BJ (cell line): ENCODE data around the gene SUGP2. TPM values are rescaled to one million over a fixed set of nuclear protein-coding genes. Genes with fewer than 3 reads are reported as not detected.
"Not testable (repeated sequence)": the region's sequence is repeated elsewhere in the genome, so short reads cannot be mapped to it uniquely, and the experiment has no call there.

Experiments used
- CTCF ChIA-PET: fragments of 350-600 bp; formaldehyde crosslinking; extraction: SDS; loops from one replicate; lab custom pipeline; 2021; ENCODE audit warnings: antibody characterized with exemption, inconsistent platforms; lab: Yijun Ruan, JAX
- POLR2A ChIA-PET: fragments of 300-600 bp; sonication (Branson Sonifier 250); formaldehyde crosslinking; extraction: SDS; loops from one replicate; lab custom pipeline; 2021; ENCODE audit warnings: antibody characterized with exemption; lab: Charles Lee
- DNase-seq: peaks from one replicate; pipeline ENCODE4 v3.0.0-alpha.2; 2011; ENCODE audit warnings: low read depth
- H3K27me3 ChIP-seq: 2 replicates; pipeline ENCODE4 v1.6.0; 2011; ENCODE audit warnings: low read length; ENCODE audit not compliant: control insufficient read depth, insufficient read depth
- H3K36me3 ChIP-seq: 2 replicates; pipeline ENCODE4 v1.5.1; 2011; ENCODE audit warnings: low read length; ENCODE audit not compliant: control insufficient read depth, insufficient read depth
- H3K4me3 ChIP-seq: 2 replicates; pipeline ENCODE4 v1.5.1; 2011; ENCODE audit warnings: low read depth, mild to moderate bottlenecking, control low read depth, low read length
- polyA plus RNA-seq: library from polyadenylated mRNA; depleted of rRNA; stranded (reverse); fragments of >200 nt; gene quantifications from 2 replicates; pipeline ENCODE4 v1.2.3, GENCODE V29; 2011
- TF ChIP-seq, protein P1 (sequence below): IDR thresholded peaks from 2 replicates; pipeline ENCODE4 v1.5.1; 2011; ENCODE audit warnings: low read depth, mild to moderate bottlenecking, control low read depth, inconsistent platforms, low read length, moderate library complexity; ENCODE audit not compliant: insufficient read depth

Gene SUGP2
- polyA plus RNA-seq, 1 experiment: 37.4 TPM

DNA sequence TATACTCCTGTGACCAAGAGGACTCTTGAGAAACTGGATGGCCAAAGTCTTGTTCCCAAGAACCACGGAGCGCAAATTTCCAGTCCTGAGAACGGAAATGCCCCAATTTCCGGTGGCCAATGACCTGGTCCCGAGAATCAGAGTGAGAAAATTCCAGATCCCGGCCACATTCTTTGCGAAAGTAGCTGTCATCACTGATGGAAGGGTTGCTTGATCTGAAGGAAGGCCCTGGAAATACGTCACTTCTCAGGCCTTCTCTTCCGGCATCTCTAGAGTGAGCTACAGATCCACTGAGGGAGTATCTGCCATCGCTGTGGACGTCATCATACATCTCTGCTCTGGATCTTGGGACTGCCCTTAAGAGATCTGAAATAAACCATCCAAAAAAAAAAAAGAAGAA lies 7.5 kb downstream of the SUGP2 start:
- peaks cover 26% of the 10 kb centered on the region for H3K36me3 ChIP-seq
- TF ChIP-seq, protein P1, sequence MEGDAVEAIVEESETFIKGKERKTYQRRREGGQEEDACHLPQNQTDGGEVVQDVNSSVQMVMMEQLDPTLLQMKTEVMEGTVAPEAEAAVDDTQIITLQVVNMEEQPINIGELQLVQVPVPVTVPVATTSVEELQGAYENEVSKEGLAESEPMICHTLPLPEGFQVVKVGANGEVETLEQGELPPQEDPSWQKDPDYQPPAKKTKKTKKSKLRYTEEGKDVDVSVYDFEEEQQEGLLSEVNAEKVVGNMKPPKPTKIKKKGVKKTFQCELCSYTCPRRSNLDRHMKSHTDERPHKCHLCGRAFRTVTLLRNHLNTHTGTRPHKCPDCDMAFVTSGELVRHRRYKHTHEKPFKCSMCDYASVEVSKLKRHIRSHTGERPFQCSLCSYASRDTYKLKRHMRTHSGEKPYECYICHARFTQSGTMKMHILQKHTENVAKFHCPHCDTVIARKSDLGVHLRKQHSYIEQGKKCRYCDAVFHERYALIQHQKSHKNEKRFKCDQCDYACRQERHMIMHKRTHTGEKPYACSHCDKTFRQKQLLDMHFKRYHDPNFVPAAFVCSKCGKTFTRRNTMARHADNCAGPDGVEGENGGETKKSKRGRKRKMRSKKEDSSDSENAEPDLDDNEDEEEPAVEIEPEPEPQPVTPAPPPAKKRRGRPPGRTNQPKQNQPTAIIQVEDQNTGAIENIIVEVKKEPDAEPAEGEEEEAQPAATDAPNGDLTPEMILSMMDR: no peak
- ChIA-PET POLR2A (no interaction called here), CTCF (no interaction called here)
- no peak overlapping the region for H3K4me3 ChIP-seq
- no peak for DNase-seq
- H3K27me3 ChIP-seq: no peaks in the 10 kb centered on the region

DNA sequence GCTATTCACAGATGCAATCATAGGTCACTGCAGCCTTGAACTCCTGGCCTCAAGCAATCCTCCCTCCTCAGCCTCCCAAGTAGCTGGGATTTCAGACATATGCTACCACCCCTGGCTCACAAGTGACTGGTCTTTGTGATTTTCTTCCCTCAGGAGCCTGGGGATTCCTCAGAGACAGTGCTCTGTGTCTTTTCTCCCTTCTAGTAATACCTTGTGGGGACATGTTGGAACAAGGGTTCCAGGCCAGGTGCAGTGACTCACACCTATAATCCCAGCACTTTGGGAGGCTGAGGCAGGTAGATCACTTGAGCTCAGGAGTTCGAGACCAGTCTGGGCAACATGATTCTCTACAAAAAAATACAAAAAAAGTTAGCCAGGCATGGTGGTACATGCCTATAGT lies 9.9 kb downstream of the SUGP2 start:
- not testable (repeated sequence) for DNase-seq, H3K27me3 ChIP-seq, H3K4me3 ChIP-seq
- ChIA-PET POLR2A (interaction anchor here (0.7 kb wide), 1 partner anchor 9 kb away, joined by 3 read pairs; no protein-coding TSS in a partner anchor), CTCF (interaction anchor here (0.9 to 1.4 kb wide), 2 partner anchors 15 to 36 kb away, joined by 4 to 6 read pairs; no protein-coding TSS in a partner anchor)
- H3K36me3 ChIP-seq: peaks cover 30% of the 10 kb centered on the region

GRCh38 chr19:19022380-19022961 lies 10.8 kb downstream of the SUGP2 start:
- ChIA-PET POLR2A (no interaction called here), CTCF (interaction anchor here (0.9 to 1.4 kb wide), 2 partner anchors 16 to 36 kb away, joined by 4 to 6 read pairs; no protein-coding TSS in a partner anchor)
- TF ChIP-seq, protein P1: no peak

DNA sequence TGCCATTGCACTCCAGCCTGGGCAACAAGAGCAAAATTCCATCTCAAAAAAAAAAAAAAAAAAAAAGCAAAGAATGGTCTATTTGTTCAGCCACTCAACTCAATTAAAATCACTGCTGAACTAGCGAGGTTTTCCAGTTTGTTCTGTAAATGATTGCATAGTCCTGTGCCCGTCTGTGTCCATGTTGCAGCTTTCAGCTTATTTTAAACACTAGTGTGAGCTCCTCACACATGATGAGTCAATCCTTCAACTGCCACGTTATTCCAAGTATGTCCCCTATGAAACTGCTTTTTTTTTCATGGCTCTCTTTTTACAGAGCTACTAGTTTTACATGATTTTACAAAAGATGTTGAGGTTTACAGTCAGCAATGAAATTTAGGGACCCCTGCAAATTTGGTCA lies 12.2 kb downstream of the SUGP2 start:
- CTCF ChIA-PET: interaction anchor here (0.6 to 1.2 kb wide), 6 partner anchors 12 to 911 kb away, joined by 3 read pairs; no protein-coding TSS in a partner anchor
- TF ChIP-seq, protein P1: no peak
- POLR2A ChIA-PET: no interaction called here
- Histone ChIP-seq H3K36me3 (peaks cover 32% of the 10 kb centered on the region), H3K27me3 (no peaks in the 10 kb centered on the region), H3K4me3 (no peak overlapping the region)
- DNase-seq: no peak

More at GRCh38 chr19:19022380-19022961, 10.8 kb downstream of the SUGP2 start:
- no peaks in the 10 kb centered on the region for H3K27me3 ChIP-seq
- peaks cover 32% of the 10 kb centered on the region for H3K36me3 ChIP-seq
- DNase-seq: no peak
- no peak overlapping the region for H3K4me3 ChIP-seq

DNA sequence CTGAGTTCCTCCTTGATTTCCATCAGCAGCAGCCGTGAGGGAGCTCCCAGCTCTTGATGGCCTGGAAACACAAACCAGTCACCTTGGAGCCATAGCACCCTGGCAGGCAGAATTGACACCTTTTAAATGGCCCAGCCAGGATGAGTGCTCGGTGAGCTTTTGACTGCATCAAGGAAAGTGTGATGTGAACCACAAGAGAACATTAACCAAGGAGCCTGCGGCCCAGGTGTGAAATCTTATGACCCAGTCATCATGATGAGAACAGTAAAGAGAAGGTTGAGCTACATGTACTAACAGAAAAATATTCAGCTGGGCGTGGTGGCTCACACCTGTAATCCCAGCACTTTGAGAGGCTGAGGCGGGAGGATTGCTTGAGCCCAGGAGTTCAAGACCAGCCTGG lies 22.8 kb downstream of the SUGP2 start:
- no peak for DNase-seq
- TF ChIP-seq, protein P1: no peak
- peaks cover 33% of the 10 kb centered on the region for H3K36me3 ChIP-seq
- CTCF ChIA-PET: interaction anchor here (1.3 to 2.8 kb wide), 4 partner anchors 10 to 130 kb away, joined by 3 to 9 read pairs (median 5); no protein-coding TSS in a partner anchor
- POLR2A ChIA-PET: interaction anchor here (0.6 kb wide), 1 partner anchor 52 kb away, joined by 5 read pairs; no protein-coding TSS in a partner anchor
- no peaks in the 10 kb centered on the region for H3K27me3 ChIP-seq
- no peak overlapping the region for H3K4me3 ChIP-seq

DNA sequence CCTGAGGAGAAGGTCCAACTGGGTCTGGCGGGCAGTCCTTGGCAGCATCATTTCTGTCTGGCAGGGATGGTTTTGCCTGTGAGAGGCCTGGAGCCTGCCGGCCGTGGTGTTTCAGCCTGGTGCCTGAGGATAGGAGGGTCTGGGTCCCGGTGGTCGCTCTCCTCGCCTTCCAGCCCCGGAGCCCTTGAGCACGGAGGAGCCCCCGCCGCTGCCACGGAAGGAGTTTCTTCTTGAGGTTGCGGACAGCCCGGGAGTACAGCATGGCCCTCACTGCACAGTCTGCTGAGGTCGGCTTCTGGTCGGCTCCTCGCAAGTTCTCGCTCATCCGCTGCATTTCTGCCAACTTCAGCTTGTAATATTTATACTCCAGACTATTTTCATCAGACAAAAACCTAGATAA lies 23.4 kb downstream of the SUGP2 start:
- Histone ChIP-seq H3K36me3 (peaks cover 34% of the 10 kb centered on the region), H3K4me3 (no peak overlapping the region), H3K27me3 (no peaks in the 10 kb centered on the region)
- ChIA-PET CTCF (interaction anchor here (1.4 to 2.8 kb wide), 3 partner anchors 9 to 15 kb away, joined by 4 to 9 read pairs (median 6); no protein-coding TSS in a partner anchor), POLR2A (no interaction called here)
- no peak for DNase-seq
- TF ChIP-seq, protein P1: no peak
